Endothelial cell of umbilical vein (primary cell): ENCODE measurements around the gene RDH5. TPM values are rescaled to one million over a fixed set of nuclear protein-coding genes. Genes with fewer than 3 reads are reported as not detected.

ENCODE experiments used
- BruUV-seq: library from RNA; stranded (reverse); fragments of 400-500 nt; replicated peaks from 2 replicates; lab custom pipeline; 2021; lab: Mats Ljungman, UMichigan
- CTCF ChIA-PET: fragments of 300-600, 350-600 bp; sonication (Branson Sonifier 250); formaldehyde crosslinking; loops from one replicate; lab custom pipeline; 2021; ENCODE audit warnings: antibody characterized with exemption, inconsistent platforms; lab: Charles Lee
- POLR2A ChIA-PET: fragments of 300-600, 350-600 bp; sonication (Branson Sonifier 250); formaldehyde crosslinking; loops from one replicate; lab custom pipeline; 2021; ENCODE audit warnings: antibody characterized with exemption, inconsistent platforms; lab: Charles Lee
- DNase-seq: peaks from one replicate; pipeline ENCODE4 v3.0.0-alpha.2; 2011; ENCODE audit warnings: low read depth, low spot score
- FAIRE-seq: peaks from 2 replicates; lab custom pipeline; 2011; peaks lifted over from hg19 to GRCh38; lab: Jason Lieb, UNC
- H2AFZ ChIP-seq: 2 replicates; pipeline ENCODE4 v1.6.0; 2012; ENCODE audit warnings: low read depth, low read length, control low read depth, inconsistent platforms
- H3K27ac ChIP-seq: 2 replicates; pipeline ENCODE4 v1.5.1; 2011; ENCODE audit warnings: low read depth, mild to moderate bottlenecking, control low read depth, low read length, moderate library complexity; ENCODE audit not compliant: insufficient read depth
- H3K27me3 ChIP-seq, 2 experiments: 2 replicates each; pipeline versions ENCODE4 v1.6.0 to v1.6.1; 2011; ENCODE audit warnings: low read length in 2 of 2, mixed read lengths in 1 of 2; ENCODE audit not compliant: control insufficient read depth in 2 of 2, insufficient read depth in 2 of 2
- H3K36me3 ChIP-seq, 2 experiments: 2 replicates in 1 of 2; 3 replicates in 1 of 2; pipeline ENCODE4 v1.5.1; 2011; ENCODE audit warnings: low read length in 2 of 2, mild to moderate bottlenecking in 1 of 2, moderate library complexity in 1 of 2; ENCODE audit not compliant: control insufficient read depth in 2 of 2, insufficient read depth in 2 of 2; ENCODE audit errors: extremely low read depth in 1 of 2
- H3K4me1 ChIP-seq: 3 replicates; pipeline ENCODE4 v1.5.1; 2011; ENCODE audit warnings: mild to moderate bottlenecking, low read length; ENCODE audit not compliant: control insufficient read depth, insufficient read depth; ENCODE audit errors: extremely low read depth
- H3K4me2 ChIP-seq: 2 replicates; pipeline ENCODE4 v1.6.1; 2011; ENCODE audit warnings: low read length, control low read depth, mixed read lengths; ENCODE audit not compliant: insufficient read depth
- H3K4me3 ChIP-seq, 3 experiments: fragments of 200-600 bp in 1 of 3; sonication (generic), shearing (Covaris generic) in 1 of 3; replicated peaks in 1 of 3; 2 replicates each; pipeline ENCODE4 v1.5.1; 2011 to 2016; ENCODE audit warnings: control low read depth in 3 of 3, low read length in 3 of 3, mild to moderate bottlenecking in 2 of 3, inconsistent platforms in 1 of 3, low read depth in 1 of 3, moderate library complexity in 1 of 3; ENCODE audit not compliant: insufficient read depth in 1 of 3
- H3K79me2 ChIP-seq: 2 replicates; pipeline ENCODE4 v1.6.0; 2012; ENCODE audit warnings: low read length, inconsistent platforms; ENCODE audit not compliant: control insufficient read depth, insufficient read depth
- H3K9ac ChIP-seq: replicated peaks from 2 replicates; pipeline ENCODE3; 2011; ENCODE audit warnings: low read length, control low read depth; ENCODE audit not compliant: insufficient read depth; ENCODE audit errors: extremely low read depth
- H3K9me1 ChIP-seq: replicated peaks from 3 replicates; pipeline ENCODE4 v1.6.0; 2011; ENCODE audit warnings: mild to moderate bottlenecking, low read length; ENCODE audit not compliant: control insufficient read depth, insufficient read depth; ENCODE audit errors: extremely low read depth
- H3K9me3 ChIP-seq: replicated peaks from 2 replicates; pipeline ENCODE4 v1.5.1; 2012; ENCODE audit warnings: low read length, inconsistent platforms; ENCODE audit not compliant: control insufficient read depth, insufficient read depth
- H4K20me1 ChIP-seq: replicated peaks from 2 replicates; pipeline ENCODE3; 2011; ENCODE audit warnings: mild to moderate bottlenecking, low read length; ENCODE audit not compliant: control insufficient read depth, insufficient read depth; ENCODE audit errors: extremely low read depth
- CTCF ChIP-seq, 2 donors: IDR thresholded peaks; 1 replicate in 1 of 2; 2 replicates in 1 of 2; pipeline ENCODE4 v1.5.1; 2011; ENCODE audit warnings: low read length in 2 of 2, mild to moderate bottlenecking in 2 of 2, moderate library complexity in 2 of 2, control low read depth in 1 of 2, inconsistent platforms in 1 of 2, low read depth in 1 of 2; ENCODE audit not compliant: insufficient read depth in 1 of 2; ENCODE audit errors: extremely low read depth in 1 of 2
- EZH2 ChIP-seq: IDR thresholded peaks from 2 replicates; pipeline ENCODE4 v1.6.1; 2012; ENCODE audit warnings: borderline replicate concordance, low read depth, mild to moderate bottlenecking, moderate library complexity, low read length, inconsistent platforms; ENCODE audit not compliant: severe bottlenecking
- FOS ChIP-seq: IDR thresholded peaks from 2 replicates; pipeline ENCODE4 v1.6.1; 2011; ENCODE audit warnings: mild to moderate bottlenecking, low read length, moderate library complexity, borderline replicate concordance; ENCODE audit not compliant: insufficient read depth
- GATA2 ChIP-seq: IDR thresholded peaks from 2 replicates; pipeline ENCODE4 v1.7.0; 2011; ENCODE audit warnings: low read depth, mild to moderate bottlenecking, moderate library complexity, mixed read lengths, low read length; ENCODE audit not compliant: insufficient read length, insufficient read depth
- JUN ChIP-seq: IDR thresholded peaks from 2 replicates; pipeline ENCODE4 v1.6.1; 2011; ENCODE audit warnings: borderline replicate concordance, low read depth; ENCODE audit not compliant: insufficient read length, insufficient read depth
- MAX ChIP-seq: IDR thresholded peaks from 2 replicates; pipeline ENCODE4 v1.6.1; 2011; ENCODE audit not compliant: insufficient read depth, insufficient read length
- MYC ChIP-seq: IDR thresholded peaks from one replicate; pipeline ENCODE4 v1.6.1; 2011; ENCODE audit warnings: mild to moderate bottlenecking, low read depth, low read length
- POLR2A ChIP-seq: IDR thresholded peaks from 2 replicates; pipeline ENCODE4 v1.6.1; 2012; ENCODE audit warnings: low read depth, mild to moderate bottlenecking, control low read depth, low read length
- POLR2AphosphoS5 ChIP-seq: IDR thresholded peaks from 2 replicates; pipeline ENCODE4 v1.6.1; 2012; ENCODE audit warnings: low read depth, mild to moderate bottlenecking, control low read depth, low read length, moderate library complexity; ENCODE audit not compliant: insufficient read depth
- dilution Hi-C: fragments of 300-500 bp; cut with MboI; formaldehyde crosslinking; loops from one replicate; pipeline ENCODE4 v1.15.0; 2019; ENCODE audit warnings: low sequenced_read_pairs; ENCODE audit not compliant: extremely low pct_ligation_motif_present
- intact Hi-C: fragments of 100-400 bp; cut with micrococcal nuclease; formaldehyde crosslinking; loops from one replicate; pipeline ENCODE4 v1.10.0; 2022
- polyA plus RNA-seq, 4 experiments: library from polyadenylated mRNA; depleted of rRNA in 3 of 4; stranded (reverse) in 3 of 4; unstranded in 1 of 4; fragments of >200 nt; gene quantifications; 2 replicates each; pipeline versions ENCODE4 v1.2.1 to v1.2.3, GENCODE V29; 2011 to 2012; ENCODE audit warnings: missing spikeins in 1 of 4
- total RNA-seq: library from RNA; stranded (reverse); gene quantifications from 2 replicates; pipeline ENCODE4 v1.2.3, GENCODE V29; 2021

RDH5 gene
- total and polyA plus RNA-seq, 2 donors (not counting 3 experiments of a cell fraction or from before 2014, with no cell fraction given): 2.7 to 3.7 TPM

- no peaks in the 10 kb centered on the region for H3K9me1 ChIP-seq
- H2AFZ ChIP-seq: no peak overlapping the region
- no peak overlapping the region for H3K9ac ChIP-seq
- ChIA-PET CTCF (interaction anchor here (1.7 to 1.8 kb wide), 2 partner anchors 20 to 45 kb away, joined by 3 to 7 read pairs; no protein-coding TSS in a partner anchor), POLR2A (interaction anchor here (0.6 kb wide), 1 partner anchor 325 kb away, joined by 5 read pairs; no protein-coding TSS in a partner anchor)
- intact Hi-C loops (no loop called here), dilution Hi-C loops (no loop called here)
- no peaks in the 10 kb centered on the region for H3K79me2 ChIP-seq
- BruUV-seq: no TSS peak
- no peak for FAIRE-seq
- H4K20me1 ChIP-seq: no peaks in the 10 kb centered on the region
- no peak overlapping the region for H3K4me2 ChIP-seq
- TF ChIP-seq POLR2AphosphoS5: no peak
- no peak for TF ChIP-seq POLR2A
- no peak for TF ChIP-seq FOS
- no peak for TF ChIP-seq CTCF (IDR thresholded peaks at IDR 0.05; ENCODE audit: extremely low read depth in 1 of 2, insufficient read depth in 1 of 2, low read depth in 1 of 2, low read length in 2 of 2)
- no peak for TF ChIP-seq MYC
- TF ChIP-seq EZH2: no peak
- no peak for TF ChIP-seq JUN
- TF ChIP-seq GATA2: no peak
- TF ChIP-seq MAX: no peak
- DNase-seq: no peak
- H3K4me1 ChIP-seq: no peaks in the 10 kb centered on the region
- H3K27me3 ChIP-seq: peaks cover 0 to 9% of the 10 kb centered on the region in 2 experiments
- H3K27ac ChIP-seq: no peak overlapping the region
- no peaks in the 10 kb centered on the region for H3K9me3 ChIP-seq
- H3K4me3 ChIP-seq: no peak overlapping the region
- H3K36me3 ChIP-seq: no peaks in the 10 kb centered on the region
Measured at GRCh38 chr12:55675666-55676065, 44.5 kb upstream of the RDH5 start.
